ENCODE measurements around the gene NEDD4L.

NEDD4L gene

DNA sequence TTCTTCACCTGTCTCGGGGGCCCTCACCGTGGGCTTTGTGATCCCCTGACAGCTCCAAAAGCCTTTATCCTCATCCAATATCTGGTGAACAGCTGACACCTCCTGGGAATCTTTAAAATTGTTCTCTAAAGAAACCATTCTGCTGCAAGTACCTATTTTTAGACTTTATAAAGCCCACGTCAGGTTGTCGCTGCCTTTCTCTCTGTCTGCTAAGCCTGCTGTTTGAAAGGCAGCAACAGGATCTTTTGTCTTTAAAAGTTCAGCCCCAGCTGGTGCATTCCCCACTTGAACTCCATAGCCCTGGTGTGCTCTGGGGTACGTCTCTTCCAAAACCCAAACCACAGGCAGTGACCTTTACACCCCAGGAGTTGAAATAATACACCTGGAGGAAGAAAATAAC lies 145.0 kb downstream of the NEDD4L start:
- no peak for DNase-seq

GRCh38 chr18:58190842-58191530 lies 147.0 kb downstream of the NEDD4L start:
- no peak for DNase-seq

- no peak for DNase-seq
These were observed 147.6 kb downstream of the NEDD4L start for GRCh38 chr18:58191626-58192025.

- DNase-seq: no peak
These were observed 148.5 kb downstream of the NEDD4L start for GRCh38 chr18:58192519-58192918.

- no peak for DNase-seq
These were observed 150.0 kb downstream of the NEDD4L start for GRCh38 chr18:58194028-58194427.

DNA sequence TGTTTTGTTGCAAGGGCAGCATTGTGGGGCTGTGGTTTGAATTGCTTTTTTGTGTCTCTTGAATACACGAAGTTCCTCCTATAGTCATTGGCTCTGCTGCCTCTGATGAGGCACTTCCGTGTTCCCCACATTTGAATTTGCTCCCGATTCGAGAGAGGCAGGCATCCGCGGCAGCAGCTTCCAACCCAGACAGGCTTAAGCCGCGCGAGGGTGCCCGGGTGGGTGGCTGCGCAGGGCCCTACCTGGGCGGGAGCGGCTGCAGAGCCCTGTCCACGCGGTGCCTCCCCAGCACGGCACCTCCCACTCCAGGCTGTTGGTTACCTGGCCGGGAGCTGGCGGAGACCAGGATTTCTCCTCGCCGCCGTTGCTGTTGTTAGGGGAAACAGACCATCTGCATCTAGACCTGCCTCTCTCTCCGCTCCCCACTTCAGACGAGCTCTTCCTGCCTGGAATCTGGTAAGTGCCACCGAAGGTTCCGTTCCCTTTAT lies 151.3 kb downstream of the NEDD4L start:
- DNase-seq: peak; percentile 57

GRCh38 chr18:58196164-58196563 lies 152.1 kb downstream of the NEDD4L start:
- DNase-seq: no peak

DNA sequence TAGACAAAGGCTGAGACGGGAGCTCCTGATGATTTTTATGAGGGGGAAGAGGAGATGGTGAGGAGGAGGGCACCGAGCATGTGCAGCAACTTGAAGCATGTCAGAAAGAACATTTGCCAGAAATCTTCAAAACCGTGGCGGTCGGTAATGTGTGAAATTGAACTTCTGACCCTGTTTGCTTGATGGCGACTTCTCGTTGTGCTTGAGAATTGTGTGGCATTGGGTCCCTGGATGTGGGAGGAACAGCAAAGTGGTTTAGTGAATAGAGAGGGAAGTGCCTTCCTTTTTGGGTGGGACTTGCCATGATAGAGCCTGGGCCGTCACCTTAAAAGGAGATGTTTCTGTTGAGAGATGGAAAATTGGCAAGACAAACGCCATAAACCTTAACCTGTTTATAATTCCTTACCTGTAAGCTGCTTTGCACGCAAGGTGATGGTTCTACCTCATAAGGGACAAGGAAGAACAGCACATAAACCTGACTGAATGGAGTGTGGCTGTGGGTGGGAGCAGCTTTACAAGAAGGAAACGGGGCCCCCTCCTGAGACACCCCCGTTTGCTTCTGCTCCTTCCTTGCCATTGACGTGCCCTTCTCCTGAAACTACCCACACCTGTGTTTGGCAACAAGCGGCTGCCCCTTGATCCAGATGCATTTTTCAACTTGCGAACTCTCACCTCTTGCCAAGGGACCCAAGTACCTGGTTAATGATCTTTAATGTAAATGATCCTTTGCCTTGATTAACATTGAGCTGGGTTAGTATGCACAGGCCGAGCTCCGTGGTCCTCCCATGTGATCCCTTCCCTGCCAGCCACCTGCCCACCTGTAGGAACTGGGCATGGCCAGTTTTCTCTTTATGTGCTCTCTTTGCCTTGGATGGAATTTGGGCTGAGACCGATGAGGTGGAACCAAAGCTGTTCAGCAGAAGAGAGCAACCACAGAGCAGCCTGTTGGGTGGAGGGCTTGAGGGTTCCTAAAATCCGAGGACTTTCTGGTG lies 153.2 kb downstream of the NEDD4L start:
- DNase-seq: no peak

DNA sequence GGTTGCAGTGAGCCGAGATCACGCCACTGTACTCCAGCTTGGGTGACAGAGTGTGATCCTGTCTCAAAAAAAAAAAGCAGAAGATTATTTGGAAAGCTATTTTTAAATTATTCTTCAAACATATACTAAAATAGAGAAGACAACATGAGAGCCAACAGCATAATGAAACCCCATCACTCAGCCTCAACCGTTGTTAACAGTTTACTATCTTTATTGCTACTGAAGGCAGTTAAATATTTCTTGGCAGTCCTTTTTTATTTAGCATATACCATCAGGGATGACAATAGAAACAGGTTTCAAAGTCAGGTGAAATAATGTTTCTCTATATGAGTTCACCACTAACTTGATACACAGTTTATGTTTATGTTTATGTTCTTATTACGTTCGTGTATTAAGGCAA lies 157.2 kb downstream of the NEDD4L start:
- DNase-seq: no peak

GRCh38 chr18:58201733-58202730 lies 158.0 kb downstream of the NEDD4L start:
- no peak for DNase-seq

GRCh38 chr18:58204776-58205442 lies 160.9 kb downstream of the NEDD4L start:
- no peak for DNase-seq

- DNase-seq: no peak
These were observed 161.6 kb downstream of the NEDD4L start for GRCh38 chr18:58205443-58206160.

- DNase-seq: no peak
These were observed 163.6 kb downstream of the NEDD4L start for GRCh38 chr18:58207520-58208152.

DNA sequence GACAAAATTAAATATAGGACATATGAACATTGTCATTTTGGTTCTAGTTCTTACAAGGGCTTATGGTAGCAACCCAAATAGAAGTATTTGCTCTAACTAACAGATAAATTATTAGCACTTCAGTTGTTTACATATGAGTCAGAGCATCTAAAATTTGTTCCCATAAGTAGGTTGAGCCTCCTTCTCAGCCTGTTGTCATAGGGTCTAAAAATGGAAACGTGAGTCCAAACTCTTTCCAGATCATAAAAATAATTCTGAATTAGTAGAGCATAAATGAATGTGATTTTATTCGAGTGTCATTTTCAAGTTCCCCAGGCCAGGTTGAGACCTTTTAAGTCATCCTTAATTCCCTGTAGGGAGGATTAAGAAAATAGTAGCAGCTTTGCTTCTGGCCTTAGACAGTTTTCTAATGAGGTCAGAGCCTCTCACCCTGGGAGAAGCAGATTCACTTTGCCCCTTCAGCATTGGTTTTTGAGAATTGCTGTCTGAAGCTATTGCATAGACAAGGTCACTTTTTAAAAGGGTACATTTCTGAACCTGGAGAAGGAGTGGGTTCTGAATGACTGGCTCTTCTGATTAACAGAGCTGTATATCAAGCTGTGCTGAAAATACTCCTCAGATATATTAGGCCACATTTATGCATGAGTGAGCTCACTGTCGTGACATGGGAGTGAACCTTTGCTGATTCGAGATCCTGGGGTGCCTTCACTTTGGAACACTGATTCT lies 164.3 kb downstream of the NEDD4L start:
- DNase-seq: no peak

DNA sequence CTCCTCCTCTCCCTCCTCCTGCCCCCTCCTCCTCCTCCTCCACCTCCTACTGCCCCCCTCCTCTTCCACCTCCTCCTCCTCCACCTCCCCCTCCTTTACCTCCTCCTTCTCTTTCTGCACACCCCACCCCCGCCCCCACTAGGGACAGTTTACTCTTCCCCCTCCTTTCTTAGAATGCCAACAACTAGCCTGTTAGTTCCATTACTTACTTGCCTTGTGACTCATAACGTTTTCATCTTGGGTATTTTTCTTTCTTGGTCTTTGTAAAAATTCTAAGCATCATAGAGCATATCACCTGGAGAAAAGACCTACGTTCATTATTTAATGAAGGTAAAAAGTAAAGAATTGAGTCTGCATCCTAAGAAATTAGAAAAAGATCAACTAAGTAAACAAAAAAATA lies 165.3 kb downstream of the NEDD4L start:
- no peak for DNase-seq

DNA sequence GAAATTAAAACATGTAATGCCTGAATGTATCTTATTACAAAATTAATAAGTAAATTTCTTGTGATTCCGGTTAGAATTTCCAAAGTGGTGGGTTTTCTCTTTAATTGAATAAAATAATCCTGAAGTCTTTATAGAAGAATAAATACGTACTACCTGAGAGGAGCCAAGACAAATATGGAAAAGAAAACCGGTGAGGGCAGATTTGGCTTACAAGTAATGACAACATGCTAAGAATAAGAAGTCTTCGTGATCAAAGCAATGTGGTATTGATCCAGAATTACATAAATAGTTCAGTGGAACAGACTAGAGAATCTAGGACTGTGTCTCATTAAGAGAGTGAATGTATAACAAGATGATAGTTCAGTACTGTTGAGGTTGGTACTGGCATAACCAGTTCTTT lies 167.5 kb downstream of the NEDD4L start:
- no peak for DNase-seq

DNA sequence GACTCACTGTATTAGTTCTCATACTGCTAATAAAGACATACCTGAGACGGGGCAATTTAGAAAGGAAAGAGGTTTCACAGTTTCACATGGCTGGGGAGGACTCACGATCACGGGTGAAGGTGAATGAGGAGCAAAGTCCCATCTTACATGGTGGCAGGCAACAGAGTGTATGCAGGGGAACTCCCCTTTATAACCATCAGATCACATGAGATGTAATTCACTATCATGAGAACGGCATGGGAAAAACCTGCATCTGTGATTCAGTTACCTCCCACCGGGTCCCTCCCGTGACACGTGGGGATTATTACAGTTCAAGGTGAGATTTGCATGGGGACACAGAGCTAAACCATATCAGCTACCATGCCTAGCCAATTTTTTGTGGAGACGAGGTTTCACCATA lies 168.2 kb downstream of the NEDD4L start:
- DNase-seq: no peak

DNA sequence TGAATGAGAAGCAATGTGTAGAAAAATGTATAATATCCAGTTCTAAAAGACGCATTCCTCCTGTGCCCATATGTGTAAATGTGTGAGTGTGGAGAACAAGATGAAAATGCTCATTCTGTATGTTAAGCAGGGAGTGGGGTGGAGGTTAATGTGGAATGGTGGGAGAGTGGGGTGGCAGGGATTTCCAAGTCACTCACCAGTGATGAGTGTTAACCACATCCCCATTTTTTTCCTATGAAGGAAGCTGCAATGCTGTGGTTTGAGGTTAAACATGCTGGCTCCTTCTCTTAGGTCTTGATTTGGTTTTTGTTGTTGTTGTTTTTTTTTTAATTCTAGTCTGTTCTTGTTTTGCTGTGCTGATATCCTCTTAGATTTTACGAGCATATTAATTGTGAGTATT lies 169.4 kb downstream of the NEDD4L start:
- peak; percentile 63 for DNase-seq

- DNase-seq: no peak
These were observed 171.0 kb downstream of the NEDD4L start for GRCh38 chr18:58215011-58215410.

- no peak for DNase-seq
These were observed 172.1 kb downstream of the NEDD4L start for GRCh38 chr18:58216071-58216481.
